Measurements from ENCODE around the gene LRP1B. TPM values are rescaled to one million over a fixed set of nuclear protein-coding genes. Genes with fewer than 3 reads are reported as not detected.

LRP1B gene
- total RNA-seq, 2 donors from 2014 or later, result 0.91 to 1.2 TPM

DNA sequence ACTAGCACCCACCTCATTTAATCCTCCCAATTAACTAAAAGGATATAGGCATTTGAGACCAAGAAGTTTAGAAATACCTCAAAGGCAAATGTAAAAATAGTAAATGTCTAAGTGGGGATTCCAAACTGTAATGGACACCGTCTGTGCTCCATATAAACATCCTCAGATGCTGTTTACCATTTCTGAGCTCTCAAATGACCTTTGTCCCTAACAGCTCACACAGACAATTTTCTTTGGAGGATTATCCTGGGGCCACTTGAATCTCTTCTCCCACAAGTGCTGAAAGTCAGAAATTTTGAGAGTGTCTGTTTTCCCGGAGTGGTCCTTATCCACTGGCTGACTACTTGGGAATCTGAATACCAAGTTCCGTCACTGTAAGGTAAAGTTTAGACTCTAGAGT is 1418.9 kb downstream of the LRP1B start:
- no peak for DNase-seq (ENCODE audit: low spot score)
- H3K9me3 ChIP-seq, result no peaks in the 10 kb centered on the region
- no peak overlapping the region for H3K4me3 ChIP-seq
- intact Hi-C loops (cut with DNase I), result no loop called here
- no peaks in the 10 kb centered on the region for H3K4me1 ChIP-seq (replicated peaks)
- no peak for TF ChIP-seq POLR2A (IDR thresholded peaks at IDR 0.05)
- TF ChIP-seq, protein P1, sequence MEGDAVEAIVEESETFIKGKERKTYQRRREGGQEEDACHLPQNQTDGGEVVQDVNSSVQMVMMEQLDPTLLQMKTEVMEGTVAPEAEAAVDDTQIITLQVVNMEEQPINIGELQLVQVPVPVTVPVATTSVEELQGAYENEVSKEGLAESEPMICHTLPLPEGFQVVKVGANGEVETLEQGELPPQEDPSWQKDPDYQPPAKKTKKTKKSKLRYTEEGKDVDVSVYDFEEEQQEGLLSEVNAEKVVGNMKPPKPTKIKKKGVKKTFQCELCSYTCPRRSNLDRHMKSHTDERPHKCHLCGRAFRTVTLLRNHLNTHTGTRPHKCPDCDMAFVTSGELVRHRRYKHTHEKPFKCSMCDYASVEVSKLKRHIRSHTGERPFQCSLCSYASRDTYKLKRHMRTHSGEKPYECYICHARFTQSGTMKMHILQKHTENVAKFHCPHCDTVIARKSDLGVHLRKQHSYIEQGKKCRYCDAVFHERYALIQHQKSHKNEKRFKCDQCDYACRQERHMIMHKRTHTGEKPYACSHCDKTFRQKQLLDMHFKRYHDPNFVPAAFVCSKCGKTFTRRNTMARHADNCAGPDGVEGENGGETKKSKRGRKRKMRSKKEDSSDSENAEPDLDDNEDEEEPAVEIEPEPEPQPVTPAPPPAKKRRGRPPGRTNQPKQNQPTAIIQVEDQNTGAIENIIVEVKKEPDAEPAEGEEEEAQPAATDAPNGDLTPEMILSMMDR (IDR thresholded peaks at IDR 0.05), result no peak
- no peak for TF ChIP-seq POLR2AphosphoS5 (IDR thresholded peaks at IDR 0.05)
- no peak overlapping the region for H3K27ac ChIP-seq
- WGBS, result 90% methylated on average over 3 of the region's 3 CpGs
- no peaks in the 10 kb centered on the region for H3K27me3 ChIP-seq (replicated peaks; ENCODE audit: insufficient read depth)
- H3K36me3 ChIP-seq, result no peaks in the 10 kb centered on the region

DNA sequence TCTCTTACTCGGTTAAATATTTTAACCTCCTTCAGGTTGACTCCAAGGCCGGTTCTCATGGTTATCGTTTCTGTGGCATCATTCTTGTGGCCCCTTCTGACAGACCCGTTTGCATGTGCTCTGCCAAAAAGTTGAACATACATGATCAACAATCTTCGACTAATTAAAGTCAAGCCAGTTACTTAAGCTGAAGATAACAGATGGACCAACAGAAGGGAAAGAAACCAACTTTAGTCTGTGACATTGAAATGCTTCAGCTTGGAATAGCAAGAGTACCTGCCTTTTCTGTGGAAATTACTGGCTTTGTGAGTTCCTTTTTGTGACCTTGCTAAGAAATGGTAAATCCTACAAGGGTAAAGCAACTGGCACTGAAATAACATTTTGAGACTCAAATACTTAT is 1429.1 kb downstream of the LRP1B start:
- no peak for TF ChIP-seq POLR2AphosphoS5 (IDR thresholded peaks at IDR 0.05)
- TF ChIP-seq, protein P1 (IDR thresholded peaks at IDR 0.05), result no peak
- no peak for TF ChIP-seq POLR2A (IDR thresholded peaks at IDR 0.05)
- H3K36me3 ChIP-seq, result no peaks in the 10 kb centered on the region
- H3K4me3 ChIP-seq, result no peak overlapping the region
- no peaks in the 10 kb centered on the region for H3K4me1 ChIP-seq (replicated peaks)
- no peaks in the 10 kb centered on the region for H3K9me3 ChIP-seq
- no peak for DNase-seq (ENCODE audit: low spot score)
- WGBS, result 96% methylated on average over 5 of the region's 5 CpGs
- no peak overlapping the region for H3K27ac ChIP-seq
- intact Hi-C loops (cut with DNase I), result no loop called here
- no peaks in the 10 kb centered on the region for H3K27me3 ChIP-seq (replicated peaks; ENCODE audit: insufficient read depth)

DNA sequence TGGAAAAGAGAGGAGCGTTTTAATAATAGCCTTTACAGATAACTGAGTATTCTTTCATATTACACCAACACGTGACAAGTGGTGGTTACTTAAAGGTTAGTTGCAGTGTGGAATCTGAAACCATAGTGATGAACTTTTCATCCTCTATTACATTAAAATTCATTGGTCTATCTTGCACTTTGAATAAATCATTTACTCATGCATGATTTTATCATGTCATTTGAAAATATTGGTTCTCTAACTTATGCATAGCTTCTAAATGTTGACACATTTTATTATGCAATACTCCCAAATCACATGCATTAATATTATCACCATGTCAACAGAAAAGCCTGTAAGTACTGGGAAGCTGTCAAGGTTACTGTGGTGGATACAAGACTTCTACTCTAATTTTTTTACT is 1432.2 kb downstream of the LRP1B start:
- no peak for DNase-seq (ENCODE audit: low spot score)
- 51% methylated on average over 2 of the region's 2 CpGs for WGBS

DNA sequence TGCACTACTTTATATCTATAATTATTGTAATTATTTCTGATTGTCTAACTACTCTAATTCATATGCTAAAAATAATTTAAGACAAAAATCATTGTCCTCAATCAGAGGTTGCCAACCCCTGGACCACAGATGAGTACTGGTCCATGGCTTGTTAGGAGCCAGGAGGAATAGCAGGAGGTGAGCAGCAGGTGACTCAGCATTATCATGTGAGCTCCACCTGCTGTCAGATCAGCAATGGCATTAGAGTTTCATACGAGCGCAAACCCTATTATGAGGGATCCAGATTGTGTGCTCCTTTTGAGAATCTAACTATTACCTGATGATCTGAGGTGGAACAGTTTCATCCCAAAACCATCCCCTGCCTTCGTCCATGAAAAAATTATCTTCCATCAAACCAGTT is 1434.4 kb downstream of the LRP1B start:
- Histone ChIP-seq H3K9me3 (no peaks in the 10 kb centered on the region), H3K27ac (no peak overlapping the region), H3K4me3 (no peak overlapping the region), H3K27me3 (replicated peaks; ENCODE audit: insufficient read depth) (no peaks in the 10 kb centered on the region), H3K36me3 (no peaks in the 10 kb centered on the region), H3K4me1 (replicated peaks) (no peaks in the 10 kb centered on the region)
- TF ChIP-seq POLR2A (IDR thresholded peaks at IDR 0.05) (no peak), POLR2AphosphoS5 (IDR thresholded peaks at IDR 0.05) (no peak)
- TF ChIP-seq, protein P1 (IDR thresholded peaks at IDR 0.05), result no peak
- intact Hi-C loops (cut with DNase I), result no loop called here
- no peak for DNase-seq (ENCODE audit: low spot score)
- 94% methylated on average over 3 of the region's 3 CpGs for WGBS

More for the DNA sequence above, 1432.2 kb downstream of the LRP1B start:
- intact Hi-C loops (cut with DNase I), result no loop called here
- H3K4me3 ChIP-seq, result no peak overlapping the region
- no peak for TF ChIP-seq POLR2AphosphoS5 (IDR thresholded peaks at IDR 0.05)
- no peak for TF ChIP-seq POLR2A (IDR thresholded peaks at IDR 0.05)
- TF ChIP-seq, protein P1 (IDR thresholded peaks at IDR 0.05), result no peak
- H3K27ac ChIP-seq, result no peak overlapping the region
- H3K36me3 ChIP-seq, result no peaks in the 10 kb centered on the region
- no peaks in the 10 kb centered on the region for H3K4me1 ChIP-seq (replicated peaks)
- no peaks in the 10 kb centered on the region for H3K27me3 ChIP-seq (replicated peaks; ENCODE audit: insufficient read depth)
- H3K9me3 ChIP-seq, result no peaks in the 10 kb centered on the region

DNA sequence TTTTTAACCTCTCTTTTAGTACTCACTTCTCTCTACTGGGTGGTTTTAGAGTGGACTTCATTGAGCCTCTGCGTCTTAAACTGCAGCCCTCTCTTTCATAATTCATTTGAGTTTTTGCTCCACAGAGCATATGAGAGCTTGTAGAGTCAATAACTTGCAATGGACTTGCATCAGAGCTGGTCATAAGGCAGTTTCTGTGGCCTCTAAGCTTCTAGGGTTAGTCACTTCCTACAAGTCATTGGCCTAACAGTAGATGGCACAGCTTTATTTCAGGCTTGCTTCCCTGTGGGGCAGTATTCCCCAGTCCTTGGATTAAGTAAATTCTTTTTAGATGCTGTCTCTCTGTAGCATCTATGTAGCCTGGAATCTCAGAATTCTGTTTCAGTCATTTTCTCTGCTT is 1435.7 kb downstream of the LRP1B start:
- H3K4me1 ChIP-seq (replicated peaks), result no peaks in the 10 kb centered on the region
- H3K9me3 ChIP-seq, result no peaks in the 10 kb centered on the region
- H3K27me3 ChIP-seq (replicated peaks; ENCODE audit: insufficient read depth), result no peaks in the 10 kb centered on the region
- no peak for DNase-seq (ENCODE audit: low spot score)
- H3K36me3 ChIP-seq, result no peaks in the 10 kb centered on the region
- intact Hi-C loops (cut with DNase I), result no loop called here
- TF ChIP-seq, protein P1 (IDR thresholded peaks at IDR 0.05), result no peak
- TF ChIP-seq POLR2A (IDR thresholded peaks at IDR 0.05), result no peak
- H3K27ac ChIP-seq, result no peak overlapping the region
- no peak overlapping the region for H3K4me3 ChIP-seq
- 90% methylated on average over 1 of the region's 1 CpG for WGBS
